HG02678 (cell line): Measurements from ENCODE around the gene TBL3.
"Not testable (repeated sequence)": the region's sequence is repeated elsewhere in the genome, so short reads cannot be mapped to it uniquely, and the experiment has no call there.

ENCODE experiments used
- ATAC-seq: cut with Tn5 transposase; IDR thresholded peaks from one replicate; pipeline ENCODE4 v1.9.1; 2021; ENCODE audit warnings: mild to moderate bottlenecking, moderate library complexity; ENCODE audit not compliant: unreplicated experiment

Gene TBL3

DNA sequence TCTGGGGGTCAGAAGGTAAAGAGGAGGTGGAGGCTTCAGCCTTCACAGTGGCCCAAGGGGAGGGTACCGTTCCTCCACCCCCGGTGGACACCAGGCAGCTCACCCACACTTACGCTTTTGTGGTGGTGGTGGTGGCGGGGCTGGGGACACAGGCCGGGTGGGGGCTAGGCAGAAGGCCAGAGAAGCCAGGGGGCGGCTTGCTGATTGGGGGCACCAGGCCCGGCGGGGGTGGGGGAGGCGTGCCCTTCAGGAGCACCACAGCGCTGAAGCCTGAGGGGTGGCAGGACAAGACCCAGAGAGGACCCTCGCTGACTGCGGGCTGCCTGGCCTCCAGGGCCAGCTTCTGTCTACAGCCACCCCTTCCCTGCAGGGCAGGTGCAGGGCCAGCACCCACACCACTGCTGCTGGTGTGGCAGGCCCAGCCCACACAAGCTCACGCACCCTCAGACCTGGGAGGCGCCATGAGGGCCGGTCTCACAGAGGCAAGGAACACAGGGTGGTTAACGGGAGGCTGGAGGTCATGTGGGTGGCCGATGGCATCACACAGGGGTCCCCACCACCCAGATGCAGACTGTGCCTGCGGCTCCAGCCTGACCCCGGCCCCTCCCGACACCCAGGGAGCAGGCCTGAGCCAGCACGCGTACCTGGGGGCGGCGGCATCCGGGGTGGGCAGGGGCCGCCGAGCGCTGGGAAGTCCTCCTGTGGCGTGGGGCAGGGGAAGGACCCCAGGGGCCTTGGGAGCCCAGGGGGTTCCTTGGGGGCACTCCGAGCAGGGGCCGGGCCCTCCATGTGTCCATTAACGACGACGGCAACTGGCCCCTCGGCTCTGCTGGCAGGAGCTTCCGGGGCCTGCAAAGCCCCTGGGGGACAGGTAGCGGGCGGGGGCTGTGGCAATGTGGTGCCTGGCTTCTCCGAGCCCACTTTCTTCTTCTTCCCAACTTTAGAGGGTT, 27.3 kb downstream of the TBL3 start:
- no peak for ATAC-seq

DNA sequence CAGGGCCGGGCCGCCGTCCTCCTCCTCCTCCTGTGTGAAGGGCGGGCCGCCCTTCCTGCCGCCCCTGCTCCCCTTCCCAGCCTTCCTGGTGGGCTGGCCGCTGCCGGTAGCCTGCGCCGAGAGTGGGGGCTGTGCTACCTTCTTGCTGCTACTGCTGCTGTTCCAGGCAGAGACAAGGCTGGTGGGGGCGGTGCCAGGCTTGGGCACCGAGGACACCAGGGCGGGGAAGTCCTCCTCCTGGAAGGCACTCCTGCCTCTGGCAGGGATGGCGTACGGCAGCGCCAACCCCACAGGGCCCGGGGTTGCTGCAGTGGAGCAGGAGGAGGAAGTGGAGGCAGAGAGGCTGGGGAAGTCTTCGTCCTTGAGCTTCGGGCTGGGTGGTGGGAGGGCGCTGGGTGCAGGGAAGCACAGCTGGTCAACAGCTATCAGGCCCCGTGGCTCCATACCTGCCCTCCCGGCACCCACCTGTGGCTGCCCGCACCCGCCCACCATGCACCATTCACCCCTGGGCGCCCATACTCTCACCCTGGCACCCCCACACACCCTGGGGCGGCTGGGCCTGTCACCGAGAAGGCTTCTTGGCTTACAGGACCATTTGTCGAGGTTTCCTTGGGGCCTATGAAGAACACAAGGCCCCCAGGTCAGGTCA, 28.1 kb downstream of the TBL3 start:
- no peak for ATAC-seq

GRCh38 chr16:2001035-2001434, 29.2 kb downstream of the TBL3 start:
- ATAC-seq = no peak

DNA sequence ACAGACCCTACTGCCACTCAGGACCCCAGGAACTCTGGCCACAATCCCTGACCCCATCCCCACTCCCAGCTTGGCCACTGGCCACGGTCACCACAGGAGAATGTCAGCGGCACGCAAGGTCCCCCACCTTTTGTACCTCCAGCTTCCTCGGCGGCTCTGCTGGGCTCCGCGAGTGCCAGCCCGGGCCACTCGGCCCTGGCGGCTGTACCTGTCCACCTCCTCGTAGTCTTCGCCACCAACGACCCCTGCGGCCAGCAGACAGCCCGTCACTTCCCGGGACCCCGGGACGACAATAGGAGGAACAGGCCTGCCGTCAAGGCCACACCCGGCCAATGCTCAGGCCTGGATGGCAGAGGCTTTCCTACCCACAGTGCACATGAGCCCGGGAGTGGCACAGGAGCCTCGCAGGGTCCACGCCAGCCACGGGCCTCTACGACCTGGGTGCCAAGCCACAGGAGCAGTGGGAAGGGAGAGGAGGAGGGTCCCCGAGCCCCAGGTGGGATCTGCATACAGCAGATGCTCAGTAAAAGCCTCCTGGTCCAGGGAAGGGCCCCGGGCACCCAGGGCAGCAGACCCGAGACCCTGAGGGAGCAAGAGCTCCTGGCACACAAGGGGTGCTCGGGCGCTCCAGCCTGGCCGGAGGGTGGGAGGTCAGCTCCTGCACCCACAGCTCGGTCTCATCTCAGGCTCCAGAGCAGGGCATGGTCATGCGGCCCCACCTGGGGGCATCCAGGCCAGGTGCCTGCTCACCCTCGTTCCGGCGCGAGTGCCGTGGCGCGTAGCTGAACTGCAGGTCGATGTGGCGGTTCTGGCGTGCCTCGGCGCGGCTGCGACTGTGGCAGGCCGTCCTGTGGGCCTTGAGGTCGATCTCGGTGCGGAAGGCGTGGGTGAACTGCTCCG, 29.9 kb downstream of the TBL3 start:
- no peak for ATAC-seq

- no peak for ATAC-seq
Measured at GRCh38 chr16:2002406-2003230, 30.8 kb downstream of the TBL3 start.

- no peak for ATAC-seq
Measured at GRCh38 chr16:2003231-2003826, 31.5 kb downstream of the TBL3 start.

GRCh38 chr16:2003827-2004641, 32.2 kb downstream of the TBL3 start:
- ATAC-seq = peak; percentile 67

- no peak for ATAC-seq
Measured at GRCh38 chr16:2004795-2005517, 33.1 kb downstream of the TBL3 start.

DNA sequence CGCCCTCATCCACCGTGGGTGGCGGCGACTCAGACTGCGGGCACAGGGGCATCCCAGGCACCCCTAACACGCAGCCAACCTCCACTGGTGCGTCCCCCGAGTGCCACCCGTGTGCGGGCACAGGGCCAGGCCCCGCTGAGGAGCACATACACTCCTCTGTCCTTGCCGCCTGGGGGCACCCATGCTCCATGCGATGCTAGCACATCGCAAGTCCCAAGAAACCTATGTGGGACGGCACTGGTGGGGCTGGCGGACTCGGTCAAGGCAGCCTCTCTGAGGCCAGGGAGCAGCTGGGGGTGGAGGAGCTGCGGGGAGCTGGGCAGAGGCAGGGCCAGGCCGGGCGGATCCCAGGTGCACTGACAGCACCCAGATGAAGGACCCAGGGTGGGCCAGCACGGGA, 33.8 kb downstream of the TBL3 start:
- ATAC-seq = no peak

DNA sequence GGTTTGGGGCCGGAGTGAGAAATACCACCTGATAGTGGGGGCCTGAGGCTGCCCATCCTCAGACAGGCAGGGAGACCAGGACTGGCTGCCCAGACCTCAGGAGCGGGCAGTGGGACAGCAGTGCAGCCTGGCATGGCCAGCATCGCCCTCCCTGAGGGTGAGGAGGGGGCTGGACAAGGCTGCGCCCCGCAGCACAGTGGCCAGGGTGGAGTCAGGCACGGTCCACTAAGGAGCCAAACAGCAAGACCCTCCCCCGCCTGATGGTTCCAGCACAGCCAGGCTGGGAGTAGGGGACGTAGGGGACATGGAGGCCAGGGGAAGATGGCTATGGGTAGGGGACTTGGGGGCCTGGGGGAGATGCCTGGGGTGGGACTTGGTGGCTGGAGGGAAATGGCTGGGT, 34.5 kb downstream of the TBL3 start:
- ATAC-seq = no peak

- ATAC-seq = no peak
Measured at GRCh38 chr16:2007081-2007836, 35.4 kb downstream of the TBL3 start.

DNA sequence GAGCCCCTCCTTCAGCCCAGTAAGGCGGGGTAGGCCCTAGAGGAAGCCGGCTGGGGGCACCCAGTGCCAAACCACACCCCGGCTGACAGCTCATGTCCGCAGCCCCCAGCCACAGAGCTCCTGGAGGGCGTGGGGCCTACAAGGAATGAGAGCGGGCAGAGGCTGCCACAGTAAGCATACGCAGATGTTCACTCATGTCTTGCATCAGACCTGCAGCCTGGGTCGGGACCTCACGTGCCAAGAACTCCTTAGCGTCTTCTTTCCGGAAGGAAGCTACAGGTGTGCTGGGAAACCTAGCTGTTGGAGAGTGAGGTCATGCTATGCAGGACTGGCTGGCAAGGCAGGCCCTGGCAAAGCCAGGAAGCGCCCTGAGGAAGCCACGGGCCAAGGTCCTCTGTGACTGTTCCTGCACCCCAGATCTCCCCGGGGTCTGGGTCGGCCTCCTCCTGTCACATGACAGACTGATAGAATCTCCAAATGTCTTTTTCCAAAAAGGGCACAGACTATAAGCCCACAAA, 36.2 kb downstream of the TBL3 start:
- ATAC-seq = no peak

- ATAC-seq = no peak
Measured at GRCh38 chr16:2008631-2009163, 36.8 kb downstream of the TBL3 start.

DNA sequence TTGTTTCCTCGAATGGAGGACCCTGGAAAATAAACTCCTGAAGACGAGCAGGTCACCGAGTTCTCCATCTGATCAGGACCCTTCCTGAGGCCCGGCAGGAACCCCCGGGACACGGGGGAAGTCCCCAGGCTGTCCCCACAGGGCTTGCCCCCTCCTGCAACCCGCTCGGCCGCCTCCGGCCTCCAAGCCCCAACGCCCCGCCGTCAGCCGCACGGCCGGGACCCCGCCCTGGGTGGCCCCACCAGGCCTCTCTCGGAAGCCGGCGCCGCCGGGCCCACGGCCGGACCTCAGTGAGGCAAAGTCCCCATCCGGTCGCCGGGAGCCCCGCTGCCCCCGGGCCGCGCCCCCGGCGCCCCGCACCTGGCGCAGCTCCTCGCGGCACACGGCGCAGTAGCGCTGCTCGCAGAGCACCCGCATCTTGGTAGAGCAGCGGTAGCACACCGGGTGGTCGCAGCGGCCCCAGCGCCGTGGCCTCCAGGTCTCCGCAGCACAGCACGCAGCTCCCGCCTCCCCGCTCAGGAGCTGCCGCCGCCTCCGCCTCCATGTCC, 37.4 kb downstream of the TBL3 start:
- ATAC-seq = peak; percentile 28

- ATAC-seq = peak; percentile 88
Measured at GRCh38 chr16:2009791-2010510, 38.1 kb downstream of the TBL3 start, which contains the start of gene ZNF598. Gene ZNF598, minus strand, starts transcription at chr16:2009821.

- not testable (repeated sequence) for ATAC-seq
Measured at GRCh38 chr16:2011726-2012125, 39.9 kb downstream of the TBL3 start.
